ENCODE results near the gene MRPL22.
"Not testable (repeated sequence)": the region's sequence is repeated elsewhere in the genome, so short reads cannot be mapped to it uniquely, and the experiment has no call there.

DNA sequence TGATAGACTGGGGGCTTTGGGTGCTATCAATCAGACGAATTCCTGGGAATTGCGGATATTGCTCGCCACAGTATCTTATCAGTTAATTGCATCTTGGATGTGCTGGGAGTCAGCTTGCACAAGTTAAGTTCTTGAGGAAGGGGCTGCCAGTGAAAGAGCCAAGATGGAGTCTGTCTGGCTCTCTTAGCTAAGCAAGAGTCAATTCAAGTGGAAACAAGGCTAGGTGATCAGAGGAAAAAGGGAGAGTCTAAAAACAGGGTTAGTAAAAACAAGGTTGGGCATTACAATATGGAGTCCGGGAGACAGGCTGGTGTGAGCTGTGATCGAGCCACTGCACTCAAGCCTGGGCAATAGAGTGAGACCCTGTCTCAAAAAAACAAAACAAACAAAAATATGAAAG lies 1.5 kb upstream of the MRPL22 start:
- TF ChIP-seq, protein P1, sequence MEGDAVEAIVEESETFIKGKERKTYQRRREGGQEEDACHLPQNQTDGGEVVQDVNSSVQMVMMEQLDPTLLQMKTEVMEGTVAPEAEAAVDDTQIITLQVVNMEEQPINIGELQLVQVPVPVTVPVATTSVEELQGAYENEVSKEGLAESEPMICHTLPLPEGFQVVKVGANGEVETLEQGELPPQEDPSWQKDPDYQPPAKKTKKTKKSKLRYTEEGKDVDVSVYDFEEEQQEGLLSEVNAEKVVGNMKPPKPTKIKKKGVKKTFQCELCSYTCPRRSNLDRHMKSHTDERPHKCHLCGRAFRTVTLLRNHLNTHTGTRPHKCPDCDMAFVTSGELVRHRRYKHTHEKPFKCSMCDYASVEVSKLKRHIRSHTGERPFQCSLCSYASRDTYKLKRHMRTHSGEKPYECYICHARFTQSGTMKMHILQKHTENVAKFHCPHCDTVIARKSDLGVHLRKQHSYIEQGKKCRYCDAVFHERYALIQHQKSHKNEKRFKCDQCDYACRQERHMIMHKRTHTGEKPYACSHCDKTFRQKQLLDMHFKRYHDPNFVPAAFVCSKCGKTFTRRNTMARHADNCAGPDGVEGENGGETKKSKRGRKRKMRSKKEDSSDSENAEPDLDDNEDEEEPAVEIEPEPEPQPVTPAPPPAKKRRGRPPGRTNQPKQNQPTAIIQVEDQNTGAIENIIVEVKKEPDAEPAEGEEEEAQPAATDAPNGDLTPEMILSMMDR (optimal IDR thresholded peaks at IDR 0.05 in 1 of 3, IDR thresholded peaks at IDR 0.05 in 1 of 3, conservative IDR thresholded peaks at IDR 0.05 in 1 of 3; ENCODE audit: extremely low read depth in 1 of 3, insufficient read depth in 2 of 3, low read length in 3 of 3), result not testable (repeated sequence)
- not testable (repeated sequence) for TF ChIP-seq EZH2 (IDR thresholded peaks at IDR 0.05; ENCODE audit: low read length)

All from keratinocyte (primary cell).